B cell (primary cell): ENCODE data around the gene SDK1.

Source experiments
- EZH2 ChIP-seq: IDR thresholded peaks from 2 replicates; pipeline ENCODE4 v1.6.1; 2012; ENCODE audit warnings: borderline replicate concordance, low read depth, mild to moderate bottlenecking, moderate library complexity, low read length; ENCODE audit not compliant: insufficient read depth, poor library complexity, severe bottlenecking
- TF ChIP-seq, protein P1 (sequence below): fragments of 200-600 bp; IDR thresholded peaks from one replicate; pipeline ENCODE4 v1.8.0; 2022; ENCODE audit warnings: antibody characterized with exemption, mild to moderate bottlenecking

DNA sequence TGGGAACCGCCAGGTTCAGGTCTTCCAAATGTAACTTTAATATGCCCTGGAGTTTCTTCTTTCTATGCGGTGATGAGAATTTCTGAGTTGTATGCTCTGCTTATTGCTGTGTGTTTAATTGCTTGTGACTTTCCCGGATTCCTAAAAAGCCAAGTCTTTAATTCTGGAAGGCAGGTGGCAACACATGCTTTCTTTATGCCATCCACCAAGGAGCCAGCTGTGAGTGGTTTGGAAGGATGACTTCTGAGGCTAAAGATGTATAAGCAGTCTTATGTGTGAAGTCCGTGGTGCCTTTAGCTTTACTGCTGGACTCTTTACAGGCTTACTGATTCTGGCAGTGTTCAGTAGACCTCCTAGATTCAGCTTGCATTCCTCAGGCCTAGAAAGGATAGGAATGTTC is 3.1 kb downstream of the SDK1 start:
- TF ChIP-seq, protein P1, sequence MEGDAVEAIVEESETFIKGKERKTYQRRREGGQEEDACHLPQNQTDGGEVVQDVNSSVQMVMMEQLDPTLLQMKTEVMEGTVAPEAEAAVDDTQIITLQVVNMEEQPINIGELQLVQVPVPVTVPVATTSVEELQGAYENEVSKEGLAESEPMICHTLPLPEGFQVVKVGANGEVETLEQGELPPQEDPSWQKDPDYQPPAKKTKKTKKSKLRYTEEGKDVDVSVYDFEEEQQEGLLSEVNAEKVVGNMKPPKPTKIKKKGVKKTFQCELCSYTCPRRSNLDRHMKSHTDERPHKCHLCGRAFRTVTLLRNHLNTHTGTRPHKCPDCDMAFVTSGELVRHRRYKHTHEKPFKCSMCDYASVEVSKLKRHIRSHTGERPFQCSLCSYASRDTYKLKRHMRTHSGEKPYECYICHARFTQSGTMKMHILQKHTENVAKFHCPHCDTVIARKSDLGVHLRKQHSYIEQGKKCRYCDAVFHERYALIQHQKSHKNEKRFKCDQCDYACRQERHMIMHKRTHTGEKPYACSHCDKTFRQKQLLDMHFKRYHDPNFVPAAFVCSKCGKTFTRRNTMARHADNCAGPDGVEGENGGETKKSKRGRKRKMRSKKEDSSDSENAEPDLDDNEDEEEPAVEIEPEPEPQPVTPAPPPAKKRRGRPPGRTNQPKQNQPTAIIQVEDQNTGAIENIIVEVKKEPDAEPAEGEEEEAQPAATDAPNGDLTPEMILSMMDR = no peak
- no peak for TF ChIP-seq EZH2
